Large intestine (tissue), 3 donors: ENCODE measurements around the gene LIPC. TPM values are rescaled to one million over a fixed set of nuclear protein-coding genes. Genes with fewer than 3 reads are reported as not detected.
A peak's percentile ranks its signal among the peaks of the same experiment; 100 is the strongest.

Experiments
- DNase-seq, 2 donors: peaks; one replicate each; pipeline versions ENCODE4 v3.0.0 to v3.0.0-alpha.2; 2013
- H3K27ac ChIP-seq: one replicate; pipeline ENCODE4 v1.5.1; 2013; ENCODE audit warnings: low read length
- H3K27me3 ChIP-seq: 2 replicates; pipeline ENCODE4 v1.6.1; 2013; ENCODE audit warnings: low read length; ENCODE audit not compliant: control insufficient read depth, insufficient read depth
- H3K36me3 ChIP-seq: 2 replicates; pipeline ENCODE4 v1.6.1; 2013; ENCODE audit warnings: low read length; ENCODE audit not compliant: control insufficient read depth, insufficient read depth
- H3K4me1 ChIP-seq: one replicate; pipeline ENCODE4 v1.6.1; 2013; ENCODE audit warnings: low read length; ENCODE audit not compliant: control insufficient read depth, insufficient read depth
- H3K4me3 ChIP-seq: one replicate; pipeline ENCODE4 v1.5.1; 2013; ENCODE audit warnings: low read length
- H3K9me3 ChIP-seq: one replicate; pipeline ENCODE4 v1.6.1; 2013; ENCODE audit warnings: mild to moderate bottlenecking, low read depth, low read length, moderate library complexity; ENCODE audit not compliant: control insufficient read depth
- WGBS: methylation state at CpG from one replicate; pipeline ENCODE4 v1.1.5; 2013; ENCODE audit warnings: low lambda C conversion rate; ENCODE audit not compliant: insufficient coverage; 5-methylcytosine and 5-hydroxymethylcytosine counted together
- polyA plus RNA-seq: library from polyadenylated mRNA; unstranded; fragments of 120-200 nt; gene quantifications from one replicate; pipeline ENCODE4 v1.2.1, GENCODE V29; 2013

The LIPC gene
- polyA plus RNA-seq, 1 donor = 0.25 TPM

DNA sequence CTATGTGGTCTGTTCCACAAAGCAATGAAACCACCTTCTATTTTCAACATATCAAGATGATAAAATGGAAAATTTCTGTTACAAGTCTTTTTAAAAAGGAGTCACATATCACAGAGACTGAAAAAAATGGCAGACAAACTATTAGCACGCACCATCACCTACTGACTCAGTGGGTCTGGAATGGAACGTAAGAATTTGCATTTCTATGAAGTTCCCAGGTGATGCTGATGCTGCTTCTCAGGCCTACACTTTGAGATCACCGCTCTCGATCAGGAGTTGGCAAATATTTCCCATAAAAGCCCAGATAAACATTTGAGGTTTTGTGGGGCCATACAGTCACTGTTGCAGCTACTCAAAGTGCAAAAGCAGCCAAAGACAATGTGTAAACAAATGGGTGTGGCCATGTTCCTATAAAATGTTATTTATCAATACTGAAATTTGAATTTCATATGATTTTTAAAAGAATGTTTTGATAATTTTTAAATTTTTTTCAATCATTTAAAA is 174.8 kb downstream of the LIPC start:
- Histone ChIP-seq H3K27ac (peak overlapping the region; percentile 67), H3K4me1 (peaks cover 14% of the 10 kb centered on the region), H3K9me3 (no peaks in the 10 kb centered on the region), H3K36me3 (peaks cover 9% of the 10 kb centered on the region), H3K4me3 (no peak overlapping the region), H3K27me3 (no peaks in the 10 kb centered on the region)
- no peak for DNase-seq
- no CpG with 5 or more reads among the region's 4 CpGs for WGBS

DNA sequence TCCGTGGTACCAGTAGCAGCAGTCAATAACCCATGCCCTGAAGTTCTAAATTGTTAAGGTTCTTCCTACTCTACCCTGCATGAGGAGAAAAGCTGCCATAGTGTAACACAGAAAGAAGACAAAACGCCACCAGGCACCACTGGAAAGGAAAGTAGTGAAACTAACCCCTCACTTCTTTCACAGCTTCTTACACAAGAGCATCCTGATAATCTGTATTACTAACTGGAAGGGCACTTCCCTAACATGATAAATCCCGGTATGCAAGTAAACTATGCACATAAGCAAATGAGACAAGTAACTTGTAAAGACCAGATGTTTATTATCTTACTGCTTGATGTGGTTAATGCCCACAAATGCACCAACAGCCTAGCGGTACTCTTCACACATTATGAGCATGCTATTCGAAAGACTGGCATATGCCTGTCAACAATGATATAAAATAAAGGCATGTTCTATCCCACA is 176.4 kb downstream of the LIPC start:
- Histone ChIP-seq H3K27me3 (no peaks in the 10 kb centered on the region), H3K27ac (no peak overlapping the region), H3K4me3 (no peak overlapping the region), H3K9me3 (no peaks in the 10 kb centered on the region), H3K36me3 (peaks cover 7% of the 10 kb centered on the region), H3K4me1 (peaks cover 25% of the 10 kb centered on the region)
- no peak for DNase-seq
- WGBS = 80% methylated on average over 1 of the region's 5 CpGs

DNA sequence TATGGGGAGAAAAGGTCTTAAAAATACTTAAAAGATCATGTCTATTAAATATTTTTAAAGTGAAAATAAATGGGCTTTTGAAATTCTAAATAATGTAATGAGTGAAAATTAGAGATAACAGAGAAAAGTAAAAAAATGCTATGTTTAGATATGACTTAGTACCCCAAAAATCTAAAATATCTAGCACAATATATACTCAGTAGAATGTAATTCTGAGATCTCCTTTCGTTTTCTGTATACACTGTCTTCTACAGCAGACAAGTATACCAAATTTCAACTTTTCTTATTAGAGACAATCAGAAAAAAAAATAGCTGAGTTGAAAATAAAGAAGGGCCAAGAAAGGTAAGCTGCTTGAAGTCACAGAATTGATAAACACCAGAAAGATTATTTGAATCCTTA is 176.9 kb downstream of the LIPC start:
- H3K9me3 ChIP-seq = no peaks in the 10 kb centered on the region
- no peak overlapping the region for H3K4me3 ChIP-seq
- no peaks in the 10 kb centered on the region for H3K27me3 ChIP-seq
- H3K27ac ChIP-seq = no peak overlapping the region
- H3K4me1 ChIP-seq = peaks cover 25% of the 10 kb centered on the region
- DNase-seq = no peak
- peaks cover 9% of the 10 kb centered on the region for H3K36me3 ChIP-seq
- 88% methylated on average over 1 of the region's 1 CpG for WGBS

DNA sequence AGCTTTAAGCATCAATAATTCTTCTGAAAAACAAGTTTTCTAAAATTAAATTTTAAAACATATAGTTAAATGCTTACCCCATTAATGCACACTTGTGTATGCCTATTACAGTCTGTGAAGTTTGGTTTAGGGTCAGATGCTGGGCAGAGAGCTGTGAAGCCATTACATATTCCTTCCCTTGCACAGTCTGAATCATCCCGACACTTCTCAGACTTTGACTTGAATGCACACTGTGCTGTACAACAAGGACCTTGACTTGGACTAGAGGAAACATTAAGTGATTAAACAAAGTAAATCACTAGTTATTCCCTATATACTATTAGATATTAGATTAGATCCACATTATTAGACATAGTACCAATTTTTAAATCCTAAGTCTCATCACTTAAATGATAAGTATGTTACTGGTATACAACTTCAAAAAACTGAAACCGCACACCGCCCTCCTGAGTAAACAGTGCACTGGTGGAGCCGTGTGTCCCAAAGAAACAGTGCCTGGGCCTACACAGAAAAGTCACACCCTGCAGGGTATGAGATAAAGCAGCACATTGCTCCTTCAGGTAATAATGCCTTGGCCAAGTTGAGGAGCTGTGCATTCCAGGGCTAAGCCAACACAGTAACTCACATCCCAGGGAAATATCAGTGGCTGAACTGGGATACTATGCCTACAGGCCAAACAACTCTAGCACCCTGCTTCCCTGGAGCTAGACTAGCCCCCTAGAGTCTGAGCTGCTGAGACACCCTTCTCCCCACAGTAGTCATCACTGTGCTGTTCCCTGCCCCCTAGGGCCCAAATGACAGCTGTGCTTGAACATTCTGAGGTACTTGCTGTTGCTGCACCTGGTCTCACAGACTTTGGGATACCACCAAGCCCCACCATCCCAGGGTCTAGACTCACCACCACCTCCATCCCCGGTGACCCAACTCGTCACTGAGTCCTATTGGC is 180.2 kb downstream of the LIPC start:
- H3K4me1 ChIP-seq = peaks cover 11% of the 10 kb centered on the region
- peak; percentile 42 to 82 for DNase-seq
- WGBS = no CpG with 5 or more reads among the region's 6 CpGs
- H3K36me3 ChIP-seq = peaks cover 12% of the 10 kb centered on the region
- H3K27me3 ChIP-seq = no peaks in the 10 kb centered on the region
- H3K9me3 ChIP-seq = peaks cover 9% of the 10 kb centered on the region
- peak overlapping the region; percentile 47 for H3K27ac ChIP-seq
- H3K4me3 ChIP-seq = no peak overlapping the region

DNA sequence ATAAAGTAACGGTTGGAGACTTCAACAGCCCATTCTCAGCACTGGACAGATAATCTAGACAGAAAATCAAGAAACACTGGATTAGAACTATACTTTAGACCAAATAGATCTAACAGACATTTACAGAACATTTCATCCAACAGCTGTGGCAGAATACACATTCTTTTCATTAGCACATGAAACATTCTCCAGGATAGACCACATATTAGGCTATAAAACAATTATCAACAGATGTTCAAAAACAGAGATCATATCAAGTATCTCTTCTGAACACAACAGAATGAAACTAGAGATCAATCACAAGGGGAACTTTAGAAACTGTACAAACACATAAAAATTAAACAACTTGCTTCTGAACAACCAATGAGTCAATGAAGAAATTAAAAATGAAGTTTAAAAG is 184.4 kb downstream of the LIPC start:
- no peak overlapping the region for H3K4me3 ChIP-seq
- DNase-seq = no peak
- peaks cover 11% of the 10 kb centered on the region for H3K9me3 ChIP-seq
- H3K36me3 ChIP-seq = peaks cover 20% of the 10 kb centered on the region
- H3K27ac ChIP-seq = no peak overlapping the region
- no peaks in the 10 kb centered on the region for H3K27me3 ChIP-seq
- peaks cover 11% of the 10 kb centered on the region for H3K4me1 ChIP-seq
- no CpG with 5 or more reads among the region's 1 CpG for WGBS
